ENCODE data around the gene C18orf32. TPM values are rescaled to one million over a fixed set of nuclear protein-coding genes. Genes with fewer than 3 reads are reported as not detected.
"Not testable (repeated sequence)": the region's sequence is repeated elsewhere in the genome, so short reads cannot be mapped to it uniquely, and the experiment has no call there.

The C18orf32 gene
- total RNA-seq, 6 experiments from 2014 or later = 29.8 to 44.5 (median 32.4) TPM

- H3K4me3 Mint-ChIP-seq = no peak overlapping the region
- DNase-seq = no peak
- H3K36me3 Mint-ChIP-seq (ENCODE audit: low read depth) = no peaks in the 10 kb centered on the region
- no peak for TF ChIP-seq CTCF (IDR thresholded peaks at IDR 0.05)
- peaks cover 2% of the 10 kb centered on the region; the same call in 1 of the 2 replicates for H3K27me3 Mint-ChIP-seq (ENCODE audit: insufficient read depth)
- no peaks in the 10 kb centered on the region for H3K9me3 Mint-ChIP-seq
- H3K4me1 Mint-ChIP-seq (ENCODE audit: low read depth) = peaks cover 41% of the 10 kb centered on the region
- H3K27ac Mint-ChIP-seq = no peak overlapping the region
Observed at GRCh38 chr18:49461602-49461977, 25.4 kb downstream of the C18orf32 start.

GRCh38 chr18:49460976-49461601 is 25.9 kb downstream of the C18orf32 start:
- Mint-ChIP-seq H3K27me3 (ENCODE audit: insufficient read depth) (peaks cover 2% of the 10 kb centered on the region; the same call in 1 of the 2 replicates), H3K9me3 (no peaks in the 10 kb centered on the region), H3K27ac (peak overlapping the region; percentile 98), H3K36me3 (ENCODE audit: low read depth) (no peaks in the 10 kb centered on the region), H3K4me1 (ENCODE audit: low read depth) (peaks cover 43% of the 10 kb centered on the region), H3K4me3 (peak overlapping the region; percentile 93)
- TF ChIP-seq CTCF (IDR thresholded peaks at IDR 0.05) = no peak
- no peak for DNase-seq

GRCh38 chr18:49459404-49460171 is 27.4 kb downstream of the C18orf32 start:
- Mint-ChIP-seq H3K27me3 (ENCODE audit: insufficient read depth) (peaks cover 2% of the 10 kb centered on the region; the same call in 1 of the 2 replicates), H3K27ac (peak overlapping the region; percentile 56), H3K4me3 (peak overlapping the region; percentile 93), H3K4me1 (ENCODE audit: low read depth) (peaks cover 34% of the 10 kb centered on the region), H3K36me3 (ENCODE audit: low read depth) (peaks cover 6% of the 10 kb centered on the region), H3K9me3 (no peaks in the 10 kb centered on the region)
- TF ChIP-seq CTCF (IDR thresholded peaks at IDR 0.05) = no peak
- DNase-seq = peak; percentile 9

- Mint-ChIP-seq H3K4me3 (no peak overlapping the region), H3K9me3 (peaks cover 5% of the 10 kb centered on the region; the same call in 1 of the 2 replicates), H3K27ac (no peak overlapping the region), H3K27me3 (ENCODE audit: insufficient read depth) (peaks cover 2% of the 10 kb centered on the region; the same call in 1 of the 2 replicates), H3K36me3 (ENCODE audit: low read depth) (peaks cover 16% of the 10 kb centered on the region), H3K4me1 (ENCODE audit: low read depth) (peaks cover 31% of the 10 kb centered on the region)
- no peak for DNase-seq
- TF ChIP-seq CTCF (IDR thresholded peaks at IDR 0.05) = no peak
Observed at GRCh38 chr18:49457616-49458015, 29.4 kb downstream of the C18orf32 start.

- H3K9me3 Mint-ChIP-seq = peaks cover 9% of the 10 kb centered on the region; the same call in 1 of the 2 replicates
- H3K27me3 Mint-ChIP-seq (ENCODE audit: insufficient read depth) = peaks cover 2% of the 10 kb centered on the region; the same call in 1 of the 2 replicates
- no peak for TF ChIP-seq CTCF (IDR thresholded peaks at IDR 0.05)
- DNase-seq = no peak
- peaks cover 22% of the 10 kb centered on the region for H3K36me3 Mint-ChIP-seq (ENCODE audit: low read depth)
- no peak overlapping the region for H3K27ac Mint-ChIP-seq
- no peak overlapping the region for H3K4me3 Mint-ChIP-seq
- peaks cover 31% of the 10 kb centered on the region for H3K4me1 Mint-ChIP-seq (ENCODE audit: low read depth)
Observed at GRCh38 chr18:49456794-49457193, 30.2 kb downstream of the C18orf32 start.

- not testable (repeated sequence) for H3K4me3 Mint-ChIP-seq; H3K27me3 Mint-ChIP-seq (ENCODE audit: insufficient read depth); H3K27ac Mint-ChIP-seq; DNase-seq
- peaks cover 39% of the 10 kb centered on the region for H3K9me3 Mint-ChIP-seq
- H3K4me1 Mint-ChIP-seq (ENCODE audit: low read depth) = peaks cover 15% of the 10 kb centered on the region; the same call in 1 of the 2 replicates
- H3K36me3 Mint-ChIP-seq (ENCODE audit: low read depth) = peaks cover 52% of the 10 kb centered on the region
Observed at GRCh38 chr18:49452534-49452933, 34.5 kb downstream of the C18orf32 start.
